HepG2 (cell line): ENCODE data around the gene ATG5. TPM values are rescaled to one million over a fixed set of nuclear protein-coding genes. Genes with fewer than 3 reads are reported as not detected.

Experiments
- ATAC-seq: fragments of 200-7000 bp; cut with Tn5 transposase; 3 replicates; pipeline ENCODE4 v1.9.1; 2020; ENCODE audit warnings: mild to moderate bottlenecking, moderate library complexity
- BruUV-seq: library from RNA; stranded (reverse); fragments of 400-500 nt; replicated peaks from 2 replicates; lab custom pipeline; 2021; lab: Mats Ljungman, UMichigan
- CTCF ChIA-PET: fragments of 300-600 bp; formaldehyde crosslinking; extraction: SDS; loops from one replicate; lab custom pipeline; 2021; ENCODE audit warnings: low total read pairs, inconsistent platforms, low intra/inter-chr PET ratio; lab: Yijun Ruan, JAX
- POLR2A ChIA-PET: fragments of 350-600 bp; sonication (Branson Sonifier 250); formaldehyde crosslinking; loops from one replicate; lab custom pipeline; 2020; ENCODE audit warnings: antibody characterized with exemption, inconsistent platforms; lab: Yijun Ruan, JAX
- DNase-seq: peaks from one replicate; pipeline ENCODE4 v3.0.0-alpha.2; 2015; ENCODE audit warnings: low spot score
- FAIRE-seq: peaks from 3 replicates; lab custom pipeline; 2011; peaks lifted over from hg19 to GRCh38; lab: Jason Lieb, UNC
- H2AFZ ChIP-seq: one replicate; pipeline ENCODE4 v1.6.1; 2011; ENCODE audit warnings: low read length, inconsistent platforms
- H3K27ac ChIP-seq: fragments of 300-600 bp; 3 replicates; pipeline ENCODE4 v1.8.0; 2011; ENCODE audit warnings: mixed run types, mild to moderate bottlenecking, mixed read lengths, low read length, inconsistent platforms; ENCODE audit not compliant: insufficient read depth; ENCODE audit errors: extremely low read length
- H3K27me3 ChIP-seq, 2 experiments: fragments of 200-600 bp in 1 of 2; 2 replicates in 1 of 2; 3 replicates in 1 of 2; pipeline versions ENCODE4 v1.6.0 to v1.8.0; 2011; ENCODE audit warnings: low read length in 2 of 2, mild to moderate bottlenecking in 2 of 2, moderate library complexity in 2 of 2, inconsistent platforms in 1 of 2; ENCODE audit not compliant: insufficient read depth in 2 of 2, control insufficient read depth in 1 of 2
- H3K36me3 ChIP-seq, 2 experiments: fragments of 200-600 bp in 1 of 2; replicated peaks in 1 of 2; 2 replicates in 1 of 2; 3 replicates in 1 of 2; pipeline versions ENCODE4 v1.5.1 to v1.8.0; 2011; ENCODE audit warnings: low read length in 2 of 2, inconsistent platforms in 1 of 2; ENCODE audit not compliant: insufficient read depth in 2 of 2, control insufficient read depth in 1 of 2
- H3K4me1 ChIP-seq: 2 replicates; pipeline ENCODE4 v1.5.1; 2012; ENCODE audit warnings: low read length, inconsistent platforms; ENCODE audit not compliant: insufficient read depth
- H3K4me2 ChIP-seq: 2 replicates; pipeline ENCODE4 v1.6.0; 2011; ENCODE audit warnings: low read depth, low read length, inconsistent platforms
- H3K4me3 ChIP-seq, 3 experiments: fragments of 200-600 bp in 1 of 3; sonication (generic), shearing (Covaris generic) in 1 of 3; replicated peaks in 1 of 3; 2 replicates each; pipeline ENCODE4 v1.5.1; 2011 to 2016; ENCODE audit warnings: low read length in 3 of 3, inconsistent platforms in 2 of 3, low read depth in 2 of 3, mild to moderate bottlenecking in 2 of 3, control low read depth in 1 of 3, mixed read lengths in 1 of 3; ENCODE audit not compliant: insufficient read depth in 1 of 3
- H3K79me2 ChIP-seq: one replicate; pipeline ENCODE4 v1.6.1; 2011; ENCODE audit warnings: low read length, inconsistent platforms; ENCODE audit not compliant: insufficient read depth
- H3K9ac ChIP-seq: 2 replicates; pipeline ENCODE4 v1.6.0; 2011; ENCODE audit warnings: mild to moderate bottlenecking, low read depth, low read length, inconsistent platforms; ENCODE audit not compliant: insufficient read depth
- H3K9me3 ChIP-seq: 2 replicates; pipeline ENCODE4 v1.5.1; 2012; ENCODE audit warnings: mild to moderate bottlenecking, low read length
- H4K20me1 ChIP-seq: 2 replicates; pipeline ENCODE4 v1.6.0; 2011; ENCODE audit warnings: inconsistent platforms, mild to moderate bottlenecking, low read length, moderate library complexity; ENCODE audit not compliant: insufficient read depth
- LRRFIP1 ChIP-seq: sonication (generic); formaldehyde crosslinking; conservative IDR thresholded peaks from 2 replicates; pipeline ENCODE4 v1.4.0; 2020; ENCODE audit warnings: missing genetic modification reagents
- RAD21 ChIP-seq: fragments of 450-650 bp; formaldehyde crosslinking; IDR thresholded peaks from 2 replicates; pipeline ENCODE4 v1.5.0; 2020; ENCODE audit warnings: mild to moderate bottlenecking
- RBM39 ChIP-seq: fragments of 200-400 bp; formaldehyde crosslinking; IDR thresholded peaks from one replicate; pipeline ENCODE4 v1.6.1; 2018; ENCODE audit warnings: antibody characterized with exemption, mild to moderate bottlenecking, low read depth, low read length; ENCODE audit not compliant: poor library complexity, severe bottlenecking
- ZNF670 ChIP-seq: sonication (generic); formaldehyde crosslinking; IDR thresholded peaks from 2 replicates; pipeline ENCODE4 v1.8.0; 2022; ENCODE audit warnings: mild to moderate bottlenecking, missing genetic modification reagents, borderline replicate concordance
- ZNF773 ChIP-seq: sonication (generic); formaldehyde crosslinking; IDR thresholded peaks from 2 replicates; pipeline ENCODE4 v1.4.0; 2020; ENCODE audit warnings: missing genetic modification reagents, borderline replicate concordance
- WGBS: methylation state at CpG from one replicate; pipeline ENCODE4 v1.1.6; 2017; ENCODE audit warnings: low lambda C conversion rate; 5-methylcytosine and 5-hydroxymethylcytosine counted together
- in situ Hi-C: cut with HindIII; loops from 2 replicates; pipeline ENCODE4 v1.10.0; 2017; ENCODE audit warnings: low pct_unique_long_range_greater_than_20kb; ENCODE audit not compliant: extremely low pct_ligation_motif_present
- intact Hi-C: fragments of 100-400 bp; cut with micrococcal nuclease; formaldehyde crosslinking; loops from one replicate; pipeline ENCODE4 v1.10.0; 2022; ENCODE audit not compliant: unreplicated experiment
- polyA plus RNA-seq, 8 experiments: library from polyadenylated mRNA; depleted of rRNA in 3 of 8; stranded (reverse) in 7 of 8; unstranded in 1 of 8; fragments of >200 nt; fragmentation: Illumina TruSeq in 4 of 8; extraction: Trizol in 4 of 8; gene quantifications; 2 replicates each; pipeline versions ENCODE4 v1.2.1 to v1.2.3, GENCODE V29; 2011 to 2016; ENCODE audit warnings: low read depth in 4 of 8, missing spikeins in 1 of 8, mixed read lengths in 1 of 8; ENCODE audit not compliant: insufficient read depth in 1 of 8
- total RNA-seq, 5 experiments: library from RNA; depleted of rRNA; stranded (reverse); fragments of >200 nt; fragmentation: Illumina TruSeq; extraction: Trizol; gene quantifications; 2 replicates each; pipeline ENCODE4 v1.2.3, GENCODE V29; 2016; ENCODE audit warnings: low read depth in 1 of 5
- TF ChIP-seq, protein P1 (sequence below): sonication (generic); formaldehyde crosslinking; IDR thresholded peaks from 2 replicates; pipeline ENCODE4; 2020; ENCODE audit warnings: missing genetic modification reagents, mild to moderate bottlenecking, borderline replicate concordance
- TF ChIP-seq, protein P2 (sequence below): sonication (generic); formaldehyde crosslinking; conservative IDR thresholded peaks from 2 replicates; pipeline ENCODE4 v1.4.0; 2020; ENCODE audit warnings: mild to moderate bottlenecking, missing genetic modification reagents, moderate library complexity

ATG5 gene
- total and polyA plus RNA-seq, 2 of the 13 experiments (the other 11 are each of a cell fraction or from before 2014, with no cell fraction given) = 21.3 to 48.0 TPM

DNA sequence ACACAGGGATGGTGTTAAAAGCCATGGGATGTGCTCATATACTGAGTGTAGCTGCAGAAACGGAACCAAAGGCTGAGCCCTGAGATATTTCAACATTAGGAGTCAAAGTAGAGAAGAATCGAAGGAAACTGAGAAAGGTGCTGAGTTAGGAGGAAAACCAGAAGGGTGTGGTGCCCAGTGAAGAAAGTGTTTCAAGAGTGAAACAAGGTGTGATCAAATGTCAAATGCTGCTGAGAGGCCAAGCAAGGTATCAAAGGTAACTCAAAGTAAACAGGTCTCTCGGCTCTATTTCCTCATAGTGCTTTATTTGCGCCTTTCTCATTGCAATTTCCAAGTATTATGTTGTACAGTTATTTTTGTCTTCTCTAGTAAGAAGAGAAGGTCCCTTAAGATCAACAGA is 145.4 kb downstream of the ATG5 start:
- ATAC-seq = no peak
- POLR2A ChIA-PET = no interaction called here

More for the DNA sequence above, 145.4 kb downstream of the ATG5 start:
- no peak for TF ChIP-seq LRRFIP1 (CRISPR knock-in tag)
- no peak for TF ChIP-seq ZNF773 (CRISPR knock-in tag)
- TF ChIP-seq RBM39 = no peak
- TF ChIP-seq RAD21 (CRISPR knock-in tag) = no peak
- TF ChIP-seq, protein P1, sequence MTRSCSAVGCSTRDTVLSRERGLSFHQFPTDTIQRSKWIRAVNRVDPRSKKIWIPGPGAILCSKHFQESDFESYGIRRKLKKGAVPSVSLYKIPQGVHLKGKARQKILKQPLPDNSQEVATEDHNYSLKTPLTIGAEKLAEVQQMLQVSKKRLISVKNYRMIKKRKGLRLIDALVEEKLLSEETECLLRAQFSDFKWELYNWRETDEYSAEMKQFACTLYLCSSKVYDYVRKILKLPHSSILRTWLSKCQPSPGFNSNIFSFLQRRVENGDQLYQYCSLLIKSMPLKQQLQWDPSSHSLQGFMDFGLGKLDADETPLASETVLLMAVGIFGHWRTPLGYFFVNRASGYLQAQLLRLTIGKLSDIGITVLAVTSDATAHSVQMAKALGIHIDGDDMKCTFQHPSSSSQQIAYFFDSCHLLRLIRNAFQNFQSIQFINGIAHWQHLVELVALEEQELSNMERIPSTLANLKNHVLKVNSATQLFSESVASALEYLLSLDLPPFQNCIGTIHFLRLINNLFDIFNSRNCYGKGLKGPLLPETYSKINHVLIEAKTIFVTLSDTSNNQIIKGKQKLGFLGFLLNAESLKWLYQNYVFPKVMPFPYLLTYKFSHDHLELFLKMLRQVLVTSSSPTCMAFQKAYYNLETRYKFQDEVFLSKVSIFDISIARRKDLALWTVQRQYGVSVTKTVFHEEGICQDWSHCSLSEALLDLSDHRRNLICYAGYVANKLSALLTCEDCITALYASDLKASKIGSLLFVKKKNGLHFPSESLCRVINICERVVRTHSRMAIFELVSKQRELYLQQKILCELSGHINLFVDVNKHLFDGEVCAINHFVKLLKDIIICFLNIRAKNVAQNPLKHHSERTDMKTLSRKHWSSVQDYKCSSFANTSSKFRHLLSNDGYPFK (CRISPR knock-in tag) = no peak
- no peak for TF ChIP-seq ZNF670 (CRISPR knock-in tag)
- TF ChIP-seq, protein P2, sequence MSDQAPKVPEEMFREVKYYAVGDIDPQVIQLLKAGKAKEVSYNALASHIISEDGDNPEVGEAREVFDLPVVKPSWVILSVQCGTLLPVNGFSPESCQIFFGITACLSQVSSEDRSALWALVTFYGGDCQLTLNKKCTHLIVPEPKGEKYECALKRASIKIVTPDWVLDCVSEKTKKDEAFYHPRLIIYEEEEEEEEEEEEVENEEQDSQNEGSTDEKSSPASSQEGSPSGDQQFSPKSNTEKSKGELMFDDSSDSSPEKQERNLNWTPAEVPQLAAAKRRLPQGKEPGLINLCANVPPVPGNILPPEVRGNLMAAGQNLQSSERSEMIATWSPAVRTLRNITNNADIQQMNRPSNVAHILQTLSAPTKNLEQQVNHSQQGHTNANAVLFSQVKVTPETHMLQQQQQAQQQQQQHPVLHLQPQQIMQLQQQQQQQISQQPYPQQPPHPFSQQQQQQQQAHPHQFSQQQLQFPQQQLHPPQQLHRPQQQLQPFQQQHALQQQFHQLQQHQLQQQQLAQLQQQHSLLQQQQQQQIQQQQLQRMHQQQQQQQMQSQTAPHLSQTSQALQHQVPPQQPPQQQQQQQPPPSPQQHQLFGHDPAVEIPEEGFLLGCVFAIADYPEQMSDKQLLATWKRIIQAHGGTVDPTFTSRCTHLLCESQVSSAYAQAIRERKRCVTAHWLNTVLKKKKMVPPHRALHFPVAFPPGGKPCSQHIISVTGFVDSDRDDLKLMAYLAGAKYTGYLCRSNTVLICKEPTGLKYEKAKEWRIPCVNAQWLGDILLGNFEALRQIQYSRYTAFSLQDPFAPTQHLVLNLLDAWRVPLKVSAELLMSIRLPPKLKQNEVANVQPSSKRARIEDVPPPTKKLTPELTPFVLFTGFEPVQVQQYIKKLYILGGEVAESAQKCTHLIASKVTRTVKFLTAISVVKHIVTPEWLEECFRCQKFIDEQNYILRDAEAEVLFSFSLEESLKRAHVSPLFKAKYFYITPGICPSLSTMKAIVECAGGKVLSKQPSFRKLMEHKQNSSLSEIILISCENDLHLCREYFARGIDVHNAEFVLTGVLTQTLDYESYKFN (CRISPR knock-in tag) = no peak
- H3K36me3 ChIP-seq = no peaks in the 10 kb centered on the region
- WGBS = 53% methylated on average over 4 of the region's 4 CpGs
- H3K27ac ChIP-seq = no peak overlapping the region
- H4K20me1 ChIP-seq = no peaks in the 10 kb centered on the region
- H3K4me2 ChIP-seq = no peak overlapping the region
- no peak overlapping the region for H3K4me3 ChIP-seq
- H3K9me3 ChIP-seq = no peaks in the 10 kb centered on the region
- FAIRE-seq (no peak), DNase-seq (no peak)
- 0 out of 2 replicates have a peak, but pooled peaks cover 7% of the 10 kb centered on the region for H3K4me1 ChIP-seq
- no TSS peak for BruUV-seq
- intact Hi-C loops = no loop called here
- no peaks in the 10 kb centered on the region for H3K27me3 ChIP-seq
- in situ Hi-C loops = no loop called here
- H3K9ac ChIP-seq = no peak overlapping the region
- CTCF ChIA-PET = no interaction called here
- H3K79me2 ChIP-seq = no peaks in the 10 kb centered on the region
- no peak overlapping the region for H2AFZ ChIP-seq
